HG02588 (cell line): ENCODE measurements around the gene ARHGAP15.

Source experiments
- ATAC-seq: cut with Tn5 transposase; IDR thresholded peaks from one replicate; pipeline ENCODE4 v1.9.1; 2021; ENCODE audit warnings: mild to moderate bottlenecking, moderate library complexity; ENCODE audit not compliant: unreplicated experiment

The ARHGAP15 gene

DNA sequence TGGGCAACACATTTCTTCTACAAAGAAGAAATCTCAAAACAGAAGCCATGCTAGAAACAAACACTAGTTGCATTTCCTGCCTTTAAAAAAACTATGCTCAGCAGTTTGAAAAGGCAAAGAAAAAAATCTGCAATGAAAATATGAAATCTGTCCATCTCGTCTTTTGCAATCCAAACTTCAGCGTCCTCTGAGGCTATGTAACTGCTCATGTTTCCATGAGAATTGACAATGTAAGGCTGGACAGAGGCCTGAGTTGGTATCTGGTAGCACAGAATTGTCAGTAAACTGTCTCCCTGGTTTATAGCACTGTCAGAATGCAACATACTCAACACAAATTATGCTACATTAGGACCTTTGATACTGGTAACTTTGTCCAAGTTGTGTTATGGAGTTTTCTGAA is 429.9 kb downstream of the ARHGAP15 start:
- ATAC-seq = no peak

DNA sequence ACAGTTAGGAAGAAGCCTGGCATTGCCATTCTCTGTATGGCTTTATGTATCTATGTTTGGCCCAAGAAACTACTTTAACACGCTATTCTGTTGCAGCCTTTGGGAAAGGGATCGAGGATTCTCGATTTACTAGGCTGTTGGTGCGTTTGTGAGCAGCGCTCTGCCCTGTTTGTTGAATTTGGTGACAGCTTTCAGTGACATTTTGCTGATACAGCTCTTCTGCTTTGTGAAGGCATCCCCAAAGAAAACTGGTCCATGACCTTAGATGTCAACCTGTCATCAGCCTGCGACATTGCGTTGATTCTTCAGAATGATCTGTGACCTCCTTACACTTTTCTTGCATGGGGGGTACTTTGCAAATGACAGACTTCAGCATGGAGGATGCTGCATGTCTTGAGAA is 431.5 kb downstream of the ARHGAP15 start:
- no peak for ATAC-seq

DNA sequence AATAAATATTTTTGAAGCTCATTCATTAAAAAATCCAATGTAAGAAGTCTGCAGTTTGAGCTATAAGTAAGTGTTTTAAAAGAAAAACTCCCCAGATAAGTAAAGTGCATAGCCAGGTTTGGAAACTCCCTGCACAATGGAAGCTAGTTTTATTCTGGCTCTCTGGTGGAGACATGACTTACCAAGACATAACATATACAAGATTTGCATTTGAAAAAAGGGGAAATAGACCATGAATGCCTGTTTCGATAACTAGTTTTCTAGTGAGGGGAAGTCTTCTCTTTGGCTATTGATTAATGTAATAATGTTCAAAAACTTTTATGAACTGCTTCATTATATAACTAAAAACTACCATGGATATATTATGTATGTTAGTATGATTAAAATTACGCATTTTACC is 435.2 kb downstream of the ARHGAP15 start:
- ATAC-seq = peak; percentile 93

DNA sequence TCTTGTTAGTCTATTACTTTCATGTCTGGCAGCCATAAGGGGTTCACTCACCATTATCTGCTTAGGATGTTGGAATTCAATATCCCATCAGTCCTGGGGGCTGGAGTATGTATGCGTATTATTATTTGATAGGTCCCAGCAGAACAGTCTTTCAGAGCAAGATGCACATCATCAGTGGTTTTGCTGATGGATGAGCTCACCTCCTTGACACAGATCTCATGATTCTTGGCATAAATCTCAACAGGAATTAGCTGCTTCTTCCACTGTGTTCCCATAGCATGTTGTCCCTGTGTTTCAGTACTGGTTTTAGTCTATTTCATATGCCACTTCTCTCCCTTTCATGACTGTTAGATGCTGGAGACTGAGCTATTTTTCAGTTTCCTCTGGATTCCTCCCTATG is 442.5 kb downstream of the ARHGAP15 start:
- no peak for ATAC-seq

DNA sequence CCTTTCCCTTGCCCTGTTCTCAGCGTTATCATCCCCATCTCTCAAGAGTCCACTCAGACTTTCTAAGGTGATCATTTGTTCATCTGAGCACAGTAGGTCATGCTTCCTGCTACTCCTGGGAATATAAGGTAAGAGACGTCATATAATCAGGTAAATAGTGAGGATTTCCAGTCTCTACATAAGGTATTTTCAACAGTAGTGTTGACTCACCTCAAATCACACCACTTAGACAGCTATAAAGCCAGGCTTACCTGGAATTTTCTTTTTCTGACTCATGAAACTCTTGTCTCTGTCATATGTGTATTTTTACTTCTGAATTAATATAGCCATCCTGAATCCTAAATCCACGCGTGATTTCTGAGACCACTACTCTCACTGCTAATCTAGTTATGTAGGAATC is 443.2 kb downstream of the ARHGAP15 start:
- ATAC-seq = no peak

DNA sequence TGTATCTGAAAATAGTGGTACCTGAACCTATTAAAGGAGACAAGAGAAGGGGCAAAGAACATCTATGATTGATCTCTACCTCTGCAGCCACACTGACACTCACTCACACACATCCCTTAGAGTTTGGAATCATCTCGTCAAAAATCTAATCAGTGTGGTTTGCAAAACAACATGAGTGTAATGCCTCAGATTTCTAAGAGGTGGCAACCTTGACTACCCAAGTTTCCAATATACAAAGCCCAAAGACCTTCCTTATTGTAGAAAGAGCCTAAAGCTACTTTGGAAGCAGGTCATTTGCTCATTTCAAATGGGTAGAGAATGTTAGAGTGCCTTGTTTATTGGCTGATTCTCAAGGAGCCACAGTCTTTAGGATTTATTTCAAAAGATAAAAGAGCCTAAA is 444.9 kb downstream of the ARHGAP15 start:
- no peak for ATAC-seq

DNA sequence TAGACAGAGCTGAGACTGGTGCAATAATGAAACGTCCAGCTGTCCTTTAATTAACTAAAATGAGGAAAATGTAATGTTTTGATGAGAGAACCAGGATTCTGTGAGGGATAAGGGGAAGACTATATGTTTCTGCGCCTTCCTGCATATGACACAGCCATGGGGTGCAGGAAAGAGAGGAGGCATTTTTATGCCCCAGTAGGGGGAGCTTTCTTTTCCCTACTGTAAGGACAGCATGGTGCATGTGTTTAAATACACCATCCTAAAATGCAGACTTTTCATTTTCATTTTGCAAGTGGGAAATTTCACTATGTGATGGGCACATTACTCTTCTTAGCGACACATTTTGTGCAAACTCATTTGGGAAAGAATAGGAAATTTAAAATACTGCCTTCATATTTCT is 446.1 kb downstream of the ARHGAP15 start:
- no peak for ATAC-seq

DNA sequence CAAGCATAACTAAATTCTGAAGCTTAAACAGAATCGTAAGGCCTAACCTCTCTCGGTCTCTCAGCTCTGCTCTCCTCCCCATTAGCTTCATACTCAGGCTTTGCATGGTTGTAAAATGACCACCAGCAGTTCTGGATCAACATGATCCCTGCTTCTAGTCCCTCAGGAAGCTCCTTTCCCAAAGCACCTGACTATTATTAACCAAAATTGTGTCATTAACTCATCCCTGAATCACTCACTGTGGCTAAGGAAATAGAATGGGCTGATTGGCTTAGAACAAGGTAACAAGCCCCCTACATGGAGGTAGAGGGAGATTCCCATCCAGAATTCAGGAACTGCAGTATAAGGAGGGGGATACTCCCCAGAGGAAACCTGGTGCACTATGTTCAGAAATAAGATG is 448.3 kb downstream of the ARHGAP15 start:
- ATAC-seq = no peak

DNA sequence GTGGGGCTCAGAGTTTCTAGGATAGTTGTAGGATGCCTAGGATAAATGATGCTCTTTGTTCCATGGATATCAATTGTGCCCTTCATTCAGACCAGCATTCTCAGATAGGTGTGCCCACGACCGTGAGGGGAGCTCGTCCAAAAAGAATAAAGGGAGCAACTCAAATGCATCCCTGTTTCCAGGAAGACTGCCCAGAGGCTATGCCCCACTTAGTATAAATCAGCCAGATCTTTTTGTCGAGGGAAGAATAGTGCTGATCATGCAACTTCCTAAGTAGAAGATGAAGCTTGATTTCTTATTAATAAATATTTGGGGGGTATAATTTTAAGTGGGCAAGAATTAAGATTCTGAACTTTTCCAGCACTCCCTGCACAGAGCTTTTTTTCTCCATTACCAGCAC is 450.2 kb downstream of the ARHGAP15 start:
- no peak for ATAC-seq

DNA sequence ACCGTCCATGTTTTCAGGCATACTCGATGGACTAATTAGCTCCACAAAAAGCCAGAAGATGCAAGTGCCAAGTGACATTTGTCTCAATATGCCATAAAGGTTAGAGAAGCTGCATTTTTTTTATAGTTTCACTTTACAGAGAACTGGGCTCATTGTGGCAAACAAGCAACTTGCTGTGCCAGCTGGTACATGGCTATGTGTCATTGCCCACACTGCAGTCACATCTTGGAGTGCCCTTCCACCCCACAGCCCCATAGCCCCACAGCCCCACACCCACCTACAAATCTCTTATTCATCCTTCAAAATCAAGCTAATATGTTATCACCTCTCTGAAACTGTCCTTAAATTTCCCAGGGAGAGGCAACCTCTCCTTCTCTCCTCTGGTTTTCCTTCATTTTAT is 451.9 kb downstream of the ARHGAP15 start:
- no peak for ATAC-seq

DNA sequence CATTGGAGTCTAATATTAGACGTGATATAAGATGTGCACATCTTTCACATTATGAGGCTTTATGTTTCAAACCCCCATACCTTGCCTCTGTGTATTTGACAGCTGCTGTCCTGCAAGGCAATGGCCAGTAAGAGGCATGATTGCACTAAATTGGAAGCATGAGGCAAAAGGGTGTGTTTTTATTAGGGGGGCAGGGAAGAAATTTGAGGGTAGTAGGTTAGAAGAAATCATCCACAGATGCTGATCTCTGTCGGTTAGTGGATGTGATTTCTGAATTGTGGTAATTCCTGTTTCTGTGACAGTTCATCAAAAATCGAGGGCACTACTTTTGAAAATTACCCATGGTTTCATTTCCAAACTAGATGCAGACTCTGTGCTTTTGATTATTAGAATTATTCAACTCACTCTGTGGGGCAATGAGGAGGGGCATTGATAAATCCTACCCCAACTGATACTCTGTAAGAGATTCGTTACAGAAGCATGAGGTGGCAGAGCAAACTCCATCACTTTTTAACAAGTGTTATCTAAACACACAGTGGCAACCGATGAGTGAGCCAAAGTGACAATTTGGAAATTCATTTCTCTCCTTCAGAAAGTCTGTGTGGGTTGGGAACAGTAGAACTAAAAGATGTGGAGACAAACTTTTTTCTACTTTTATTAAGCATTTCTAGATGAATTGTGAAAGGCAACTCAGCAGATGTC is 453.0 kb downstream of the ARHGAP15 start:
- no peak for ATAC-seq

DNA sequence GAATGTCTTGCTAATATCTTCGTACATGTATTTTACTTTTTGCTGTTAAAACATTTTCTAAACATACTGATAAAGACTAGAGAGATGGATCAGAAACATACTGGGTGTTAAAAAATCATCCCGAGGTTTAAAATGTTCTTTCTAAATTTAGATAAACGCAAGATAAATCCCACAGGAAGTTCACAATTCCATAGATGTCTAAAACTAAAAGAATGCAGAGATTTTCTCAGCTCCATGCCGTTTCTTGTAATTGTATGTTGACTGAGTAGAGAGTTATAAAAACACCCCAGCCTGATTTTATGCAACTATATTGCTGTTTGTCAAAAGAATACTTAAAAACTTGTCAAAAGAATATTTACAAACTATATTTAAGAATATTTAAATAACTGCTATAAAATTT is 455.7 kb downstream of the ARHGAP15 start:
- ATAC-seq = no peak

DNA sequence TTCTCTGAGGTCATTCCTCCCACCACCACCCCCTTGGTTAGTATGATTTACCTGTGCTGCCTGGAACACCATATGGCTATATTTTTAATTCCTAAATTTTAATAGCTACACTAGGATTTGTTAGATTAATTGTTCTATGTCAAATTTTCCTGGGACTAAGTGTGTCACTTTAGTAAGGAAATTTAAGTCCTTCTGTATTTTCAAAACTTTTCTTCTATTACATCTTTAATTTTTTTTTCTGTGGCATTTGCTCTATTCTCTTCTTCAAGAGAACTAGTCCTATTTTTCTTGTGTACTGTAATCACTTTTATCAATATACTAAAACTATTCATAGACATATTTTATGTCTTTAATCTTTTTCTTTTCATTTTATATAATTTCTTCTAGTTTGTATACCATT is 456.9 kb downstream of the ARHGAP15 start:
- no peak for ATAC-seq

DNA sequence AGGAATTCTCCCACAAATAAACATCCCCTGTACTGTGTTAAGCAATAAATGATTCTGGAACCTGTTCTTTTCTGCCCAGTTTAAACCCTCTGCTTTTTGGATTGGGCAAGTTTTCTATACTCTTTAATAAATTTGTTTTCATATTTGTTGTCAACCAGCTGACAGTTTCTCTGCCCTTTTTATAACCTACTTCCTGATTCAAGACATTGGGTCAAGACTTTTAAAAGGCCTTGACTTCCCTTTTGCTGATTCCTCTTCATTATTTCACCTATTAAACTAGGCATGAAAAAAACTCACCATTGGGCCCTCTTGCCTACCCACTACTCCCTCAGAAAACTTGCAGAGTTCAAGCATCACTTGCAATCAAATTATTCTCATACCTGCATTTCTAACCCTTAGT is 459.5 kb downstream of the ARHGAP15 start:
- ATAC-seq = no peak

DNA sequence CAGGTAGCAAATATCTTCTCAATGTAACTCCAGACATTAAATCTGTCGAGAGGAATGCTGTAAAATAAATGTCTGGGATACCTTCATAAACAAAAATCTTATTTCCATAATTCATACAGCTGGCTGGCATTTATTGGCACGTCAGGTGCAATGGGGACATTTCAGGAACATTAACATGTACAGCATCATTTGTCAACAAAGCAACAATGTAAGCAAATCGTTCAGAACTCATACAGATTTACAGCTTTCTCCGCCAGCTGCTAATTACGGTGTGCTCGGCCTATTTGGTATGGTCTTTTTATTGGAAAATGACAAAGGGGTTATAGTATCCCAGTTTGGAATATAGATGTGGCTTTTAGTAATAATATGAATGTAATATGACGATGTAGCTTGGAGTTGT is 464.9 kb downstream of the ARHGAP15 start:
- ATAC-seq = no peak

DNA sequence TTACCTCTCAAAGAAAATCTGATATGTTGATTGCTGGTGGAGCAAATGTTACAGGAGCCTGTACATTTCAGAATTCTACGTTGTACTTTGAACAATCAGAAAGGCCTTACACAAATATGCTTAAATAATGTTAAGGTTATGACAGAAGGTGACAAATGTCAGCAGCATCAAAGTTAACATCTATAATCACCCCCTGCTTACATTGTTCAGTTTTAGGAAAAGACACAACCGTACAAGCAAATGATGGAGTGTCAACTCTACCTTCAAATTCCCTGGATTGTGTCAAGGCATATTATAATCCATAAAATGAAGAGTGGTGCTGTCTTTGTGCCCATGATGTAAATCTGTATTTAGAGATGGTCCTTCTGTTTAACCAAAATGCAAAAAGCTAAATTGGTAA is 465.5 kb downstream of the ARHGAP15 start:
- ATAC-seq = no peak

DNA sequence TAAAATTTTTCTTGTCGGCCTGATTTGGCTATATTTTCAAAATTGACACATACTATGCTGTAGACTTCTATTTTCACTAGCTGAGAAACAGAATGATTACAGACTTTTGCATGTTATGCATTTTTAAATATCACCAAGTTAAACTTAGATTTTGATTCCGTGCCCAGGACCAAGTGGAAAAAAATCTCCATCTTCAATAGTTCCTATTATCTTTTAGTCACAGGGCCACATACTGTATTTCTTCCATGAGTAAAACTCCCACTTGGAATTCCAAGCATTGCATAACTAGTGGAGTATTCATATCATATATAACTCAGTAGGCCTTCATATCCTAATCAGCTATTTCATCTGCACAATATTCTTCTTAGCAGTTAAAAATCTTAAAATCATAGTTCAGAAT is 470.9 kb downstream of the ARHGAP15 start:
- ATAC-seq = no peak

DNA sequence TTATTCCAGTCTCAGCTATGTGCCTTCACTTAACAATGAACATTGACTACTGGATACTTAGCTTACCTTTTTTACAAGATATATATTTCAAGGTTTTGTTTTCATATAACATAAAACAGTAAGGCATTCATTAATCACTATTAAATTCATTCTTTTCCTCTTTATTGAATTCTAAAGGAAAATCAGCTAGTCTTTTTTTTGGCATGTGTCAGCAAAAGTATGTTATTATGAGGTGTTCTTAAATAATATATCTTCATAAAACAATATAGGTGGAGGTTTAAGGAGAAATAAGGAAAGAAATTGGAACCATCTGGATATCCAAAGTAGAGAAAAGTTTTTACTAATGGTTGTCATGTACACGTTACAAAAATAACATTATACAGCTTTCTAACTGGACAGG is 472.6 kb downstream of the ARHGAP15 start:
- no peak for ATAC-seq

DNA sequence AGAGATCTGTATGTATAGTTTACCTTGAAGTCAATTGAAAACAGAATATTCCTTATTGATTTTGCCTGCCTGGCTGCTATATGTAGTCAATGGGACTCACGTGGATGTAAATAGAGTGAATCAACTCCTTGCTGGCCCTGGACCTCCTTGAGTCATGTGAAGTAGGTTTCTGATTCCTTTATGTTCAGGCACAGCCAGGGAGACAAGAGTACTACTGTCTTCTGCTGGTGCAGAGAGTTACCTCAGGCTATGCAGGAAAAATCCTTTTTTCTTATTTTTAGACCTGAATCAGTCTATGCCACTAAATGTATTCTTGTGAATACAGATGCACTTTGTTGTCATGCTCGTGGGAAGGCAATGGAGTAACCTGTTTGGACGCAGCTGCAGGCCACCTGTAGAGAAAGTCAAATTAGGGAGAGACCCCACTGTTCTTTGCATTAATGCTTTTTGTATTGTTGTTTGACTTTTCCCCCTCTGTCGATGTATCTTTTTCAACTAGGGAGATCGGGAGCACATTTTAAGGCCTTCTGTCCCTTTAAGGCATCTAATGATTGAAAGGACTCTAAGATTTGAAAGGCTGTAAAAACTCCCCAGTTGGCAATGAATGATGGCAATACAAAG is 473.9 kb downstream of the ARHGAP15 start:
- ATAC-seq = no peak

DNA sequence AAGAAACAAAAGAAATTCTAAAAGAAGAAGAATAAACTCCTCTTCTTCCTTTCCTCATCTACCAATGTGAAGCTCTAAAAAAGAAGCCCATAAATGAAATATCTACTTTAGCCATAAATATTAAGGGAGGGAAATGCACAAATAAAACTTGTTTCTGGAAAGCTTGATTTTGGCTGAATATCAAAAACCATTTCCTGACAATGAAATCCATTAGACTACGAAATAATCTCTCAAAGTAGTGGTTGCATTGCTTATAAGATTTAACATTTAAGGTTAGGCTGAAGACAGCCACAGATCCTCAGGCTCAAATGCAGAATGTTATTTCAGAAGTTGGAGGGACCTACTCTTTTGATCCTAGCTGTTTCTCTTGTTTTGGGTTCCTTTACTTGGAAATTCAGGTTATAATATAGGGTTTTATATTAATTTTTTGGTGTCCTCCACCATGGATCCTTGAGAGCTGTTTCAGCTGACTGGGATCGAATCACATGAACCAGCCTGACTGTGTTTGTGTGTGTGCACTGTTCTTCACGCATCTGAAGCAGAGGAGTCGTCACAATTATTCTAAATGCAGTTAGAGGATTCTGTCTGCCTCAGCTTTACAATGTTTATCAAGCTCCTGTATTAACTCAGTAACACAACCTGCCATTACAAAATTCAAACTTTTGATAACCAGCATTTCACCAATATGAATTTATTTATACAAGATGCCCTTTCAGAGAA is 474.8 kb downstream of the ARHGAP15 start:
- no peak for ATAC-seq

DNA sequence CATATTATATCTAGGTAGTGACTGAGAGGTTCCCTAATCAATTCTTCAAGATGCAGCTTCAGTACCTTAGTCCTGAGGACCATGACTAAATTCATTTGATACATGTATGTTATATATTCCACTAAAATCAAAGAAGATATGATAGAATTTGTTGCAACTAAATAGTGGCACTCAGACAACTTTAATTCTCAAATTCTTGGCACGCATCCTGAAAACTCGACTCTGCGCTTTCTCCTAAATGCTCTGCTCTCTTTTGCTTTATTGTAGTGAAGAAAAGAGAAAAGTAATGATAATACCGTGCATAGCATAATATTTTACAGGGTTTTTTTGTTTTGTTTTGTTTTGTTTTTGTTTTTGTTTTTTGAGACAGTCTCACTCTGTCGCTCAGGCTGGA is 475.3 kb downstream of the ARHGAP15 start:
- ATAC-seq = no peak
